PC-3 (cell line): ENCODE results near the gene PDGFC. TPM values are rescaled to one million over a fixed set of nuclear protein-coding genes. Genes with fewer than 3 reads are reported as not detected.

Experiments
- ATAC-seq: fragments of 200-7000 bp; cut with Tn5 transposase; 2 replicates; pipeline ENCODE4 v1.9.1; 2020; ENCODE audit warnings: mild to moderate bottlenecking, moderate library complexity
- BruUV-seq: library from RNA; stranded (reverse); fragments of 400-500 nt; replicated peaks from 2 replicates; lab custom pipeline; 2021; lab: Mats Ljungman, UMichigan
- CTCF ChIA-PET: fragments of 300-600 bp; sonication (Branson Sonifier 250); formaldehyde crosslinking; loops from one replicate; lab custom pipeline; 2022; ENCODE audit warnings: antibody characterized with exemption; lab: Charles Lee
- POLR2A ChIA-PET: fragments of 300-600 bp; sonication (Branson Sonifier 250); formaldehyde crosslinking; loops from one replicate; lab custom pipeline; 2022; ENCODE audit warnings: antibody characterized with exemption; ENCODE audit not compliant: unreplicated experiment; lab: Charles Lee
- DNase-seq: peaks from one replicate; pipeline ENCODE4 v3.0.0-alpha.2; 2015
- H2AFZ ChIP-seq: fragments of 300-600 bp; sonication (generic); 2 replicates; pipeline ENCODE4 v1.6.0; 2016; ENCODE audit warnings: antibody characterized with exemption, low read length
- H3F3A ChIP-seq: fragments of 300-600 bp; sonication (generic); one replicate; pipeline ENCODE4 v1.6.0; 2017; ENCODE audit warnings: antibody characterized with exemption, low read length, control low read depth, mild to moderate bottlenecking; ENCODE audit not compliant: unreplicated experiment
- H3K27ac ChIP-seq: fragments of 300-600 bp; sonication (generic); 2 replicates; pipeline ENCODE4 v1.5.1; 2016; ENCODE audit warnings: mild to moderate bottlenecking, low read length
- H3K27me3 ChIP-seq: fragments of 300-600 bp; sonication (generic); 2 replicates; pipeline ENCODE4 v1.6.1; 2016; ENCODE audit warnings: low read length, mixed read lengths
- H3K36me3 ChIP-seq: fragments of 300-600 bp; sonication (generic); 2 replicates; pipeline ENCODE4 v1.6.1; 2016; ENCODE audit warnings: low read depth, mixed run types, low read length, mixed read lengths
- H3K4me1 ChIP-seq: fragments of 300-600 bp; sonication (generic); 2 replicates; pipeline ENCODE4 v1.5.1; 2016; ENCODE audit warnings: low read length; ENCODE audit not compliant: insufficient read depth
- H3K4me2 ChIP-seq: fragments of 300-600 bp; sonication (generic); 2 replicates; pipeline ENCODE4 v1.6.0; 2016; ENCODE audit warnings: low read length
- H3K4me3 ChIP-seq: fragments of 300-600 bp; sonication (generic); 2 replicates; pipeline ENCODE4 v1.5.1; 2016; ENCODE audit warnings: mild to moderate bottlenecking, low read length, mixed read lengths
- H3K79me2 ChIP-seq: fragments of 300-600 bp; sonication (generic); 2 replicates; pipeline ENCODE4 v1.6.1; 2017; ENCODE audit warnings: low read length, mixed read lengths
- H3K9ac ChIP-seq: fragments of 300-600 bp; sonication (generic); 2 replicates; pipeline ENCODE4 v1.6.0; 2016; ENCODE audit warnings: mild to moderate bottlenecking, low read length
- H3K9me2 ChIP-seq: fragments of 300-600 bp; sonication (generic); replicated peaks from 2 replicates; pipeline ENCODE4 v1.6.1; 2016; ENCODE audit warnings: mixed run types, low read length, mixed read lengths
- H3K9me3 ChIP-seq: fragments of 300-600 bp; sonication (generic); 2 replicates; pipeline ENCODE4 v1.6.1; 2016; ENCODE audit warnings: low read length, mixed read lengths
- H4K20me1 ChIP-seq: fragments of 300-600 bp; sonication (generic); 2 replicates; pipeline ENCODE4 v1.6.1; 2016; ENCODE audit warnings: low read length, mixed read lengths
- CTCF ChIP-seq: fragments of 300-600 bp; sonication (generic); conservative IDR thresholded peaks from 2 replicates; pipeline ENCODE4 v1.5.1; 2017; ENCODE audit warnings: antibody characterized with exemption, low read depth, mild to moderate bottlenecking, low read length
- EZH2 ChIP-seq: fragments of 300-600 bp; sonication (generic); IDR thresholded peaks from one replicate; pipeline ENCODE4 v1.6.1; 2017; ENCODE audit warnings: antibody characterized with exemption, mild to moderate bottlenecking, low read length; ENCODE audit not compliant: unreplicated experiment
- EZH2phosphoT487 ChIP-seq: fragments of 300-600 bp; sonication (generic); IDR thresholded peaks from 2 replicates; pipeline ENCODE4 v1.6.1; 2018; ENCODE audit warnings: mild to moderate bottlenecking, antibody characterized with exemption, low read length, borderline replicate concordance
- intact Hi-C: fragments of 100-400 bp; cut with micrococcal nuclease; formaldehyde crosslinking; loops from 2 replicates; pipeline ENCODE4 v1.9.0; 2023
- total RNA-seq: library from RNA; depleted of rRNA; stranded (reverse); fragments of >200 nt; gene quantifications from 2 replicates; pipeline ENCODE4 v1.2.3, GENCODE V29; 2014

The PDGFC gene
- total RNA-seq, 1 experiment from 2014 or later: 23.0 TPM

GRCh38 chr4:156931267-156931666 is 40.3 kb downstream of the PDGFC start:
- peaks cover 35% of the 10 kb centered on the region for H3K4me1 ChIP-seq
- H4K20me1 ChIP-seq: no peaks in the 10 kb centered on the region
- ATAC-seq: peak; percentile 56
- no peak overlapping the region for H3K9ac ChIP-seq
- H3F3A ChIP-seq: peaks cover 5% of the 10 kb centered on the region
- H3K4me3 ChIP-seq: no peak overlapping the region; the same call in 1 of the 2 replicates
- POLR2A ChIA-PET: interaction anchor here (0.5 kb wide), 1 partner anchor 15 kb away, joined by 3 read pairs; no protein-coding TSS in a partner anchor
- peaks cover 8% of the 10 kb centered on the region; the same call in 1 of the 2 replicates for H3K9me3 ChIP-seq
- no peak for TF ChIP-seq CTCF
- TF ChIP-seq EZH2phosphoT487: no peak
- no peak for TF ChIP-seq EZH2
- intact Hi-C loops: loop anchor here (1.0 kb wide), 2 partner anchors 28 to 68 kb away; no protein-coding TSS in a partner anchor
- BruUV-seq: no TSS peak
- H3K27ac ChIP-seq: peak overlapping the region; percentile 83
- CTCF ChIA-PET: no interaction called here
- DNase-seq: peak; percentile 82
- H3K79me2 ChIP-seq: peaks cover 48% of the 10 kb centered on the region
- peaks cover 19% of the 10 kb centered on the region for H3K36me3 ChIP-seq
- no peaks in the 10 kb centered on the region for H3K27me3 ChIP-seq
- H3K4me2 ChIP-seq: peak overlapping the region; percentile 59
- 0 out of 2 replicates have a peak overlapping the region, but pooled peaks have one; percentile 39 for H2AFZ ChIP-seq
- no peaks in the 10 kb centered on the region for H3K9me2 ChIP-seq

- Histone ChIP-seq H3K4me2 (no peak overlapping the region), H3K36me3 (peaks cover 15% of the 10 kb centered on the region), H3K9me2 (no peaks in the 10 kb centered on the region), H3K79me2 (peaks cover 33% of the 10 kb centered on the region), H3K9me3 (peaks cover 8% of the 10 kb centered on the region; the same call in 1 of the 2 replicates), H3F3A (peaks cover 4% of the 10 kb centered on the region), H3K27me3 (no peaks in the 10 kb centered on the region), H3K9ac (no peak overlapping the region), H3K27ac (no peak overlapping the region), H4K20me1 (no peaks in the 10 kb centered on the region), H3K4me1 (peaks cover 26% of the 10 kb centered on the region), H3K4me3 (no peak overlapping the region), H2AFZ (no peak overlapping the region)
- ChIA-PET CTCF (no interaction called here), POLR2A (no interaction called here)
- intact Hi-C loops: no loop called here
- no TSS peak for BruUV-seq
- TF ChIP-seq EZH2phosphoT487: no peak
- no peak for ATAC-seq
- DNase-seq: no peak
Observed at GRCh38 chr4:156929386-156930105, 42.1 kb downstream of the PDGFC start.

- no peak for ATAC-seq
Observed at GRCh38 chr4:156924774-156925315, 46.8 kb downstream of the PDGFC start.

More at GRCh38 chr4:156924774-156925315, 46.8 kb downstream of the PDGFC start:
- POLR2A ChIA-PET: no interaction called here
- CTCF ChIA-PET: no interaction called here
- H3K9me2 ChIP-seq: no peaks in the 10 kb centered on the region
- H3K9me3 ChIP-seq: no peaks in the 10 kb centered on the region
- no peaks in the 10 kb centered on the region for H4K20me1 ChIP-seq
- no peak overlapping the region for H3K4me3 ChIP-seq
- no peaks in the 10 kb centered on the region for H3F3A ChIP-seq
- no peak overlapping the region for H3K4me2 ChIP-seq
- no peak for TF ChIP-seq EZH2phosphoT487
- TF ChIP-seq EZH2: no peak
- no peak for TF ChIP-seq CTCF
- H3K9ac ChIP-seq: no peak overlapping the region
- BruUV-seq: no TSS peak
- intact Hi-C loops: no loop called here
- H3K36me3 ChIP-seq: peaks cover 4% of the 10 kb centered on the region; the same call in 1 of the 2 replicates
- DNase-seq: peak; percentile 3
- no peak overlapping the region for H2AFZ ChIP-seq
- H3K4me1 ChIP-seq: peaks cover 7% of the 10 kb centered on the region; the same call in 1 of the 2 replicates
- H3K79me2 ChIP-seq: peaks cover 34% of the 10 kb centered on the region
- no peaks in the 10 kb centered on the region for H3K27me3 ChIP-seq
- H3K27ac ChIP-seq: no peak overlapping the region
